Nephron (organoid): ENCODE measurements around the gene KCTD5.
"Not testable (repeated sequence)": the region's sequence is repeated elsewhere in the genome, so short reads cannot be mapped to it uniquely, and the experiment has no call there.

Experiments used
- H3K27ac Mint-ChIP-seq, 3 experiments: 2 replicates each; pipeline ENCODE4 v1.8.0; 2020; ENCODE audit warnings: mixed read lengths in 3 of 3, mild to moderate bottlenecking in 2 of 3, moderate library complexity in 1 of 3
- H3K27me3 Mint-ChIP-seq: 2 replicates; pipeline ENCODE4 v1.8.0; 2021; ENCODE audit warnings: low read depth, mild to moderate bottlenecking, moderate library complexity, mixed read lengths
- H3K36me3 Mint-ChIP-seq: 2 replicates; pipeline ENCODE4 v1.8.0; 2020; ENCODE audit warnings: low read depth, mixed read lengths
- H3K4me1 Mint-ChIP-seq: 2 replicates; pipeline ENCODE4 v1.8.0; 2020; ENCODE audit warnings: mixed read lengths
- H3K4me3 Mint-ChIP-seq, 3 experiments: 2 replicates each; pipeline ENCODE4 v1.8.0; 2020; ENCODE audit warnings: mild to moderate bottlenecking in 3 of 3, mixed read lengths in 3 of 3, moderate library complexity in 2 of 3
- H3K9me3 Mint-ChIP-seq: 2 replicates; pipeline ENCODE4 v1.8.0; 2020; ENCODE audit warnings: mixed read lengths
- TF ChIP-seq, protein P1 (sequence below), 3 experiments: fragments of 200-600 bp; sonication (generic); IDR thresholded peaks; one replicate each; pipeline ENCODE4 v1.5.0; 2021; ENCODE audit warnings: antibody characterized with exemption in 3 of 3; ENCODE audit not compliant: unreplicated experiment in 3 of 3

Gene KCTD5

DNA sequence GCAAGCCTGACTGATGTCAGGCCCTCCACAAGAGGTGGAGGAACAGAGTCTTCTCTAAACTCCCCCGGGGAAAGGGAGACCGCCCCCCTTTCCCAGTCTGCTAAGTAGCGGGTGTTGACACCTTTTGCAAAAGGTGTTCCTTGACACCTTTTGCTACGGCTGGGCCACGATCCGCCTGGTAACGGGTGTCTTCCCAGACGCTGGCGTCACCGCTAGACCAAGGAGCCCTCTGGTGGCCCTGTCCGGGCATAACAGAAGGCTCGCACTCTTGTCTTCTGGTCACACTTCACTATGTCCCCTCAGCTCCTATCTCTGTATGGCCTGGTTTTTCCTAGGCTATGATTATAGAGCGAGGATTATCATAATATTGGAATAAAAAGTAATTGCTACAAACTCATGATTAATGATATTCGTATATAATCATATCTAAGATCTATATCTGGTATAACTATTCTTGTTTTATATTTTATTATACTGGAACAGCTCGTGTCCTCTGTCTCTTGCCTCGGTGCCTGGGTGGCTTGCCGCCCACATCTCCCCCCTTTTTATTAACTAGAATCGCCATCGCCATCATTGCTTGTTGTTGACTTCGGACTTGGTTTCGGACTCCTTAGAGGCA is 21.5 kb upstream of the KCTD5 start:
- TF ChIP-seq, protein P1, sequence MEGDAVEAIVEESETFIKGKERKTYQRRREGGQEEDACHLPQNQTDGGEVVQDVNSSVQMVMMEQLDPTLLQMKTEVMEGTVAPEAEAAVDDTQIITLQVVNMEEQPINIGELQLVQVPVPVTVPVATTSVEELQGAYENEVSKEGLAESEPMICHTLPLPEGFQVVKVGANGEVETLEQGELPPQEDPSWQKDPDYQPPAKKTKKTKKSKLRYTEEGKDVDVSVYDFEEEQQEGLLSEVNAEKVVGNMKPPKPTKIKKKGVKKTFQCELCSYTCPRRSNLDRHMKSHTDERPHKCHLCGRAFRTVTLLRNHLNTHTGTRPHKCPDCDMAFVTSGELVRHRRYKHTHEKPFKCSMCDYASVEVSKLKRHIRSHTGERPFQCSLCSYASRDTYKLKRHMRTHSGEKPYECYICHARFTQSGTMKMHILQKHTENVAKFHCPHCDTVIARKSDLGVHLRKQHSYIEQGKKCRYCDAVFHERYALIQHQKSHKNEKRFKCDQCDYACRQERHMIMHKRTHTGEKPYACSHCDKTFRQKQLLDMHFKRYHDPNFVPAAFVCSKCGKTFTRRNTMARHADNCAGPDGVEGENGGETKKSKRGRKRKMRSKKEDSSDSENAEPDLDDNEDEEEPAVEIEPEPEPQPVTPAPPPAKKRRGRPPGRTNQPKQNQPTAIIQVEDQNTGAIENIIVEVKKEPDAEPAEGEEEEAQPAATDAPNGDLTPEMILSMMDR (IDR thresholded peaks at IDR 0.05; ENCODE audit: unreplicated experiment in 3 of 3), result peak; percentile 43 to 52 (median 45)
- peaks cover 31% of the 10 kb centered on the region for H3K4me1 Mint-ChIP-seq
- not testable (repeated sequence) for H3K9me3 Mint-ChIP-seq, H3K4me3 Mint-ChIP-seq, H3K27me3 Mint-ChIP-seq, H3K27ac Mint-ChIP-seq, H3K36me3 Mint-ChIP-seq

DNA sequence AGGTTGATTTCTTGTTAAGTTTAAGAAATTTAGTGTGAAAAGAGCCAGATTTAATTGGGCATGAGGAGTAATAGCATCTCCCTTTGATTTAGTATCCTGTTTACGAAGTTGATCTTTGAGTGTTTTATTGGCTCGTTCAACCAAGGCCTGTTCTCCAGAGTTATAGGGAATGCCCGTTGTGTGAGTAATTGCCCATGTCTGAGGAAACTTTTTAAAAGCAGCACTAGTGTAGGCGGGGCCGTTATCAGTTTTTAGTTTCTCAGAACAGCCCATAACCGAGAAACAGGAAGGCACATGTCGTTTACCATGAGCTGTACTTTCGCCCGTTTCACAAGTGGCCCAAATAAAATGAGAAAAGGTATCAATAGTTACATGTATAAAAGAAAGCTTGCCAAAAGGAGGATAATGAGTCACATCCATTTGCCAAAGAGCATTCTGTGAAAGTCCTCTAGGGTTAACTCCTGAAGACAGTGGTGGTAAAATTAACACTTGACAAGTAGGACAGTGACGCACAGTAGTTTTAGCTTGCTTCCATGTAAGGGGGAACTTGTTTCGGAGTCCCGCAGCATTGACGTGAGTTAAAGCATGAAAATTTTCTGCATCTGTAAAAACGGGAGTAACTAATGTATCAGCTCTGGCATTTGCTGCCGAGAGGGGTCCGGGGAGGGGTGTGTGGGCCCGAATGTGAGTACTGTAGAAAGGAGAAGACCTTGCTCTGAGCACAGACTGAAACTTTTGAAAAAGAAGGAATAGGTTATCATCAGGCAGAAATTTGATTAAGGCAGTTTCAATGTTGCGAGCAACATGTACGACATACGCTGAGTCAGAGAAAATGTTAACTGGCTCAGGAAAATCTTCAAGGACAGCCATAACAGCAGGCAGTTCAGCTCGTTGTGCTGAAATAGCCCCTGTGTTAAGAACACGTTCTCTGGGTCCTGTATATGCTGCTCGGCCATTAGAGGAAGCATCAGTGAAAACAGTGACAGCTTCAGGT is 18.5 kb upstream of the KCTD5 start:
- Mint-ChIP-seq H3K4me3 (peak overlapping the region; percentile 5 to 45 (median 16)), H3K9me3 (no peaks in the 10 kb centered on the region), H3K4me1 (peaks cover 38% of the 10 kb centered on the region), H3K36me3 (peaks cover 25% of the 10 kb centered on the region), H3K27ac (peak overlapping the region; percentile 40 to 76 (median 68)), H3K27me3 (no peaks in the 10 kb centered on the region)
- TF ChIP-seq, protein P1 (IDR thresholded peaks at IDR 0.05; ENCODE audit: unreplicated experiment in 3 of 3), result no peak

DNA sequence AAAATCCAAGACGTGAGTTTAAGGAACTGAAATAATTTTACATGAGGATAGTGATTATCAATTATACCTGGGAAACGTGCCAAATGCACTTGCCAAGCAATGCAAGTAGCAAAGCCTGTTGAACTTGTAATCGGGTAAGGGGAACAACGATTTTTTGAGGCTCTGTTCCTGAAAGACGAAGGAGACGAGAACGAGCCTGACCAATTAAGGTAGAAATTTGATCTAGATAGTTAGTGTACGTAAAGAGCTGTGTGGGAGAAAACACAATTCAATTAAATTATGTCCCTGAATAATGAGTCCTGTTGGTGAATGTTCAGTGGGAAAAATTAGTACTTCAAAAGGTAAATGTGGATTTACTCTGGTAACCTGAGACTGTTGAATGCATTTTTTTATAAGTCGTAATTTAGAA is 17.7 kb upstream of the KCTD5 start:
- H3K27ac Mint-ChIP-seq, result peak overlapping the region; percentile 40 to 76 (median 68)
- no peaks in the 10 kb centered on the region for H3K9me3 Mint-ChIP-seq
- H3K36me3 Mint-ChIP-seq, result peaks cover 29% of the 10 kb centered on the region
- H3K4me3 Mint-ChIP-seq, result peak overlapping the region in 1 of 3 experiments; percentile 9
- H3K4me1 Mint-ChIP-seq, result peaks cover 41% of the 10 kb centered on the region
- H3K27me3 Mint-ChIP-seq, result no peaks in the 10 kb centered on the region
- TF ChIP-seq, protein P1 (IDR thresholded peaks at IDR 0.05; ENCODE audit: unreplicated experiment in 3 of 3), result no peak

DNA sequence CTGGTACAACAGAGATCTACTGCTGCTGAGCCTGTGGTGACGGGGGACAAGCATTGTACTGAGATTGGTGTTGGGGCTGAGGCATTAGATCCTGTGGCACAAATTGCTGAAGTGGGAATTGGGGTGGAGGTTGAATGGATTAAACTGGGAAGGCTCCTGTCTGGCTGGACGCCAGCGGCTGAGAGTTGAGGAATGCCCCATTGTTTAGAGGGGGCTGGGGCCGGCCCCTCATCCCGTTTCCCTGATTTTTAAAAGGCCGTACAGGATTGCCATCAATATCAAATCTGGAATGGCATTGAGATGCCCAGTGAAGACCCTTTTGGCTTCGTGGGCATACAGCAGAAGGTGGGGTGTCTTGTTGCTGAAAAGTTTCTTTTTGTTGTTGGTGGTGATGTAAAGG is 15.7 kb upstream of the KCTD5 start:
- not testable (repeated sequence) for H3K9me3 Mint-ChIP-seq

DNA sequence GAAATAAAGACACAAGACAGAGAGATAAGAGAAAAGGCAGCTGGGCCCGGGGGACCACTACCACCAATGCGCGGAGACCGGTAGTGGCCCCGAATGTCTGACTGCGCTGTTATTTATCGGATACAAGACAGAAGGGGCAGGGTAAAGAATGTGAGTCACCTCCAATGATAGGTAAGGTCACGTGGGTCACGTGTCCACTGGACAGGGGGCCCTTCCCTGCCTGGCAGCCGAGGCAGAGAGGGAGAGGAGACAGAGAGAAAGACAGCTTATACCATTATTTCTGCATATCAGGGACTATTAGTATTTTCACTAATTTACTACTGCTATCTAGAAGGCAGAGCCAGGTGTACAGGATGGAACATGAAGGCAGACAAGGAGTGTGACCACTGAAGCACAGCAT is 12.7 kb upstream of the KCTD5 start:
- not testable (repeated sequence) for H3K9me3 Mint-ChIP-seq, H3K27me3 Mint-ChIP-seq, H3K27ac Mint-ChIP-seq
- Mint-ChIP-seq H3K4me1 (peaks cover 36% of the 10 kb centered on the region), H3K36me3 (peaks cover 24% of the 10 kb centered on the region), H3K4me3 (peak overlapping the region in 2 of 3 experiments; percentile 44 to 76)

More for the DNA sequence above, 15.7 kb upstream of the KCTD5 start:
- Mint-ChIP-seq H3K4me1 (peaks cover 46% of the 10 kb centered on the region), H3K36me3 (peaks cover 28% of the 10 kb centered on the region), H3K27ac (peak overlapping the region in 1 of 3 experiments; percentile 60)
- not testable (repeated sequence) for H3K4me3 Mint-ChIP-seq, H3K27me3 Mint-ChIP-seq

DNA sequence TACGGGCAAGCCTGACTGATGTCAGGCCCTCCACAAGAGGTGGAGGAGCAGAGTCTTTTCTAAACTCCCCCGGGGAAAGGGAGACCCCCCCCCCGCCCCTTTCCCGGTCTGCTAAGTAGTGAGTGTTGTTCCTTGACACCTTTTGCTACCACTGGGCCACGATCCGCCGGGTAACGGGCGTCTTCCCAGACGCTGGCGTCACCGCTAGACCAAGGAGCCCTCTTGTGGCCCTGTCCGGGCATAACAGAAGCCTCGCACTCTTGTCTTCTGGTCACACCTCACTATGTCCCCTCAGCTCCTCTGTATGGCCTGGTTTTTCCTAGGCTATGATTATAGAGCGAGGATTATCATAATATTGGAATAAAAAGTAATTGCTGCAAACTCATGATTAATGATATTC is 12.3 kb upstream of the KCTD5 start:
- Mint-ChIP-seq H3K27ac (peak overlapping the region in 1 of 3 experiments; percentile 51), H3K36me3 (peaks cover 24% of the 10 kb centered on the region), H3K4me1 (peaks cover 32% of the 10 kb centered on the region), H3K4me3 (peak overlapping the region; percentile 67 to 76 (median 71))
- TF ChIP-seq, protein P1 (IDR thresholded peaks at IDR 0.05; ENCODE audit: unreplicated experiment in 3 of 3), result peak; percentile 66 to 77 (median 68)
- H3K27me3 Mint-ChIP-seq, H3K9me3 Mint-ChIP-seq: not testable (repeated sequence)
